CD4-positive, CD25-positive, alpha-beta regulatory T cell (primary cell): ENCODE data around the gene CAMSAP1. TPM values are rescaled to one million over a fixed set of nuclear protein-coding genes. Genes with fewer than 3 reads are reported as not detected.
A peak's percentile ranks its signal among the peaks of the same experiment; 100 is the strongest.

Source experiments
- ATAC-seq, 2 donors: fragments of 150-1000 bp; cut with Tn5 transposase; one replicate each; pipeline ENCODE4 v1.10.0; 2021; ENCODE audit warnings: low read depth in 2 of 2, moderate number of reproducible peaks in 2 of 2, moderate library complexity in 1 of 2
- DNase-seq, 3 donors: peaks; one replicate each; pipeline versions ENCODE4 v3.0.0 to v3.0.0-alpha.2; 2012 to 2022; ENCODE audit warnings: mixed read lengths in 1 of 3
- H3K27ac ChIP-seq: one replicate; pipeline ENCODE4 v1.7.0; 2013; ENCODE audit warnings: mild to moderate bottlenecking, low read length; ENCODE audit not compliant: insufficient read depth, poor library complexity, severe bottlenecking
- H3K27me3 ChIP-seq: one replicate; pipeline ENCODE4 v1.7.0; 2013; ENCODE audit warnings: low read length; ENCODE audit not compliant: control insufficient read depth, insufficient read depth
- H3K36me3 ChIP-seq: one replicate; pipeline ENCODE4 v1.7.0; 2013; ENCODE audit warnings: mild to moderate bottlenecking, low read length, moderate library complexity; ENCODE audit not compliant: control insufficient read depth, insufficient read depth
- H3K4me1 ChIP-seq: 2 replicates; pipeline ENCODE4 v1.7.0; 2013; ENCODE audit warnings: mild to moderate bottlenecking, low read length; ENCODE audit not compliant: insufficient read depth, control insufficient read depth, poor library complexity, severe bottlenecking
- H3K4me3 ChIP-seq: one replicate; pipeline ENCODE4 v1.7.0; 2013; ENCODE audit warnings: low read depth, mild to moderate bottlenecking, low read length, moderate library complexity
- H3K9me3 ChIP-seq, 2 experiments: 1 replicate in 1 of 2; 2 replicates in 1 of 2; pipeline ENCODE4 v1.7.0; 2013; ENCODE audit warnings: low read length in 2 of 2, mild to moderate bottlenecking in 1 of 2, moderate library complexity in 1 of 2; ENCODE audit not compliant: control insufficient read depth in 2 of 2
- H3K27ac Mint-ChIP-seq, 3 donors: one replicate each; pipeline ENCODE4 v1.8.0; 2020 to 2022; ENCODE audit warnings: mild to moderate bottlenecking in 3 of 3, mixed read lengths in 3 of 3, moderate library complexity in 2 of 3
- H3K27me3 Mint-ChIP-seq: one replicate; pipeline ENCODE4 v1.8.0; 2022; ENCODE audit warnings: mild to moderate bottlenecking, mixed read lengths
- H3K36me3 Mint-ChIP-seq: one replicate; pipeline ENCODE4 v1.8.0; 2020; ENCODE audit warnings: mixed read lengths
- H3K4me1 Mint-ChIP-seq, 4 donors: one replicate each; pipeline ENCODE4 v1.8.0; 2020 to 2022; ENCODE audit warnings: mixed read lengths in 4 of 4, mild to moderate bottlenecking in 1 of 4
- H3K4me3 Mint-ChIP-seq, 4 donors: one replicate each; pipeline ENCODE4 v1.8.0; 2020 to 2022; ENCODE audit warnings: mild to moderate bottlenecking in 4 of 4, mixed read lengths in 4 of 4, moderate library complexity in 3 of 4
- H3K9me3 Mint-ChIP-seq, 7 donors: one replicate each; pipeline ENCODE4 v1.8.0; 2020 to 2022; ENCODE audit warnings: mixed read lengths in 7 of 7, mild to moderate bottlenecking in 3 of 7, moderate library complexity in 2 of 7
- polyA plus RNA-seq, 4 donors: library from polyadenylated mRNA; unstranded; fragments of 300-500 nt; fragmentation: Illumina TruSeq; gene quantifications; one replicate each; pipeline ENCODE4 v1.2.3, GENCODE V29; 2021
- total RNA-seq: library from RNA; stranded (reverse); gene quantifications from one replicate; pipeline ENCODE4 v1.2.3, GENCODE V29; 2022

The CAMSAP1 gene
- total and polyA plus RNA-seq, 5 donors from 2014 or later = 0.67 to 31.6 (median 2.0) TPM

GRCh38 chr9:135927195-135928013 is 20.1 kb upstream of the CAMSAP1 start:
- H3K4me1 Mint-ChIP-seq = peaks cover 0 to 12% (median 3%) of the 10 kb centered on the region in 4 donors
- Histone ChIP-seq H3K36me3 (peaks cover 2% of the 10 kb centered on the region), H3K27me3 (no peaks in the 10 kb centered on the region), H3K4me1 (no peaks in the 10 kb centered on the region), H3K9me3 (no peaks in the 10 kb centered on the region), H3K27ac (no peak overlapping the region), H3K4me3 (no peak overlapping the region)
- H3K27me3 Mint-ChIP-seq = no peaks in the 10 kb centered on the region
- no peak overlapping the region for H3K27ac Mint-ChIP-seq
- no peak overlapping the region for H3K4me3 Mint-ChIP-seq
- peaks cover 8% of the 10 kb centered on the region for H3K36me3 Mint-ChIP-seq
- DNase-seq = no peak
- ATAC-seq = no peak
- no peaks in the 10 kb centered on the region for H3K9me3 Mint-ChIP-seq

GRCh38 chr9:135926402-135927194 is 19.3 kb upstream of the CAMSAP1 start:
- Histone ChIP-seq H3K9me3 (no peaks in the 10 kb centered on the region), H3K4me1 (no peaks in the 10 kb centered on the region), H3K36me3 (no peaks in the 10 kb centered on the region), H3K4me3 (no peak overlapping the region), H3K27me3 (no peaks in the 10 kb centered on the region), H3K27ac (no peak overlapping the region)
- DNase-seq = peak in 1 of 3 donors; percentile 49
- ATAC-seq = peak; percentile 69 to 70
- no peaks in the 10 kb centered on the region for H3K9me3 Mint-ChIP-seq
- H3K4me1 Mint-ChIP-seq = peaks cover 0 to 12% (median 2%) of the 10 kb centered on the region in 4 donors
- peaks cover 8% of the 10 kb centered on the region for H3K36me3 Mint-ChIP-seq
- H3K4me3 Mint-ChIP-seq = no peak overlapping the region
- no peak overlapping the region for H3K27ac Mint-ChIP-seq
- no peaks in the 10 kb centered on the region for H3K27me3 Mint-ChIP-seq

GRCh38 chr9:135925496-135926133 is 18.3 kb upstream of the CAMSAP1 start:
- Histone ChIP-seq H3K4me3 (no peak overlapping the region), H3K27ac (no peak overlapping the region), H3K36me3 (no peaks in the 10 kb centered on the region), H3K4me1 (no peaks in the 10 kb centered on the region), H3K27me3 (no peaks in the 10 kb centered on the region), H3K9me3 (no peaks in the 10 kb centered on the region)
- peaks cover 0 to 12% (median 2%) of the 10 kb centered on the region in 4 donors for H3K4me1 Mint-ChIP-seq
- DNase-seq (peak in 1 of 3 donors; percentile 63), ATAC-seq (no peak)
- no peaks in the 10 kb centered on the region for H3K9me3 Mint-ChIP-seq
- no peak overlapping the region for H3K27ac Mint-ChIP-seq
- no peaks in the 10 kb centered on the region for H3K27me3 Mint-ChIP-seq
- H3K36me3 Mint-ChIP-seq = peaks cover 4% of the 10 kb centered on the region
- peak overlapping the region in 1 of 4 donors; percentile 80 for H3K4me3 Mint-ChIP-seq

GRCh38 chr9:135924628-135925338 is 17.4 kb upstream of the CAMSAP1 start:
- no peak overlapping the region for H3K4me3 ChIP-seq
- no peaks in the 10 kb centered on the region for H3K4me1 ChIP-seq
- ATAC-seq (no peak), DNase-seq (peak in 1 of 3 donors; percentile 14)
- H3K4me3 Mint-ChIP-seq = peak overlapping the region in 1 of 4 donors; percentile 80
- peaks cover 0 to 2% of the 10 kb centered on the region in 2 experiments for H3K9me3 ChIP-seq
- no peaks in the 10 kb centered on the region for H3K9me3 Mint-ChIP-seq
- H3K27ac Mint-ChIP-seq = no peak overlapping the region
- H3K36me3 Mint-ChIP-seq = peaks cover 4% of the 10 kb centered on the region
- H3K4me1 Mint-ChIP-seq = peaks cover 0 to 12% (median 2%) of the 10 kb centered on the region in 4 donors
- H3K27ac ChIP-seq = no peak overlapping the region
- H3K27me3 Mint-ChIP-seq = no peaks in the 10 kb centered on the region
- no peaks in the 10 kb centered on the region for H3K36me3 ChIP-seq
- H3K27me3 ChIP-seq = no peaks in the 10 kb centered on the region

GRCh38 chr9:135923508-135923907 is 16.2 kb upstream of the CAMSAP1 start:
- Mint-ChIP-seq H3K4me3 (no peak overlapping the region), H3K36me3 (peaks cover 8% of the 10 kb centered on the region), H3K27ac (no peak overlapping the region), H3K27me3 (no peaks in the 10 kb centered on the region), H3K9me3 (peaks cover 0 to 7% (median 3%) of the 10 kb centered on the region in 7 donors), H3K4me1 (peaks cover 0 to 12% (median 2%) of the 10 kb centered on the region in 4 donors)
- Histone ChIP-seq H3K27me3 (no peaks in the 10 kb centered on the region), H3K4me3 (no peak overlapping the region), H3K27ac (no peak overlapping the region), H3K4me1 (no peaks in the 10 kb centered on the region), H3K9me3 (peaks cover 4 to 13% of the 10 kb centered on the region in 2 experiments), H3K36me3 (no peaks in the 10 kb centered on the region)
- no peak for ATAC-seq
- no peak for DNase-seq

- H3K27me3 Mint-ChIP-seq = no peaks in the 10 kb centered on the region
- peaks cover 0 to 12% (median 2%) of the 10 kb centered on the region in 4 donors for H3K4me1 Mint-ChIP-seq
- H3K27ac Mint-ChIP-seq = no peak overlapping the region
- Histone ChIP-seq H3K27ac (no peak overlapping the region), H3K4me3 (no peak overlapping the region), H3K9me3 (peaks cover 6 to 30% of the 10 kb centered on the region in 2 experiments), H3K27me3 (no peaks in the 10 kb centered on the region), H3K36me3 (no peaks in the 10 kb centered on the region), H3K4me1 (no peaks in the 10 kb centered on the region)
- no peak overlapping the region for H3K4me3 Mint-ChIP-seq
- ATAC-seq (no peak), DNase-seq (no peak)
- H3K9me3 Mint-ChIP-seq = peaks cover under 1 to 20% (median 5%) of the 10 kb centered on the region in 7 donors
- peaks cover 8% of the 10 kb centered on the region for H3K36me3 Mint-ChIP-seq
These were observed 14.5 kb upstream of the CAMSAP1 start for GRCh38 chr9:135921749-135922310.
